ENCODE measurements around the gene PRPF4.

The PRPF4 gene

GRCh38 chr9:113254991-113255390 lies 20.5 kb upstream of the PRPF4 start:
- Histone ChIP-seq H3K9me3 (ENCODE audit: severe bottlenecking) (no peaks in the 10 kb centered on the region), H3K27me3 (ENCODE audit: insufficient read depth, poor library complexity, severe bottlenecking) (no peaks in the 10 kb centered on the region), H3K4me3 (ENCODE audit: severe bottlenecking) (no peak overlapping the region), H3K27ac (ENCODE audit: poor library complexity, severe bottlenecking) (no peak overlapping the region), H3K4me1 (ENCODE audit: insufficient read depth, poor library complexity, severe bottlenecking) (no peaks in the 10 kb centered on the region), H3K36me3 (ENCODE audit: low read depth) (peaks cover 23% of the 10 kb centered on the region)
- no peak for TF ChIP-seq CTCF (IDR thresholded peaks at IDR 0.05; ENCODE audit: poor library complexity, severe bottlenecking)
- no peak for ATAC-seq (ENCODE audit: low read depth)
- DNase-seq (ENCODE audit: low spot score), result no peak

DNA sequence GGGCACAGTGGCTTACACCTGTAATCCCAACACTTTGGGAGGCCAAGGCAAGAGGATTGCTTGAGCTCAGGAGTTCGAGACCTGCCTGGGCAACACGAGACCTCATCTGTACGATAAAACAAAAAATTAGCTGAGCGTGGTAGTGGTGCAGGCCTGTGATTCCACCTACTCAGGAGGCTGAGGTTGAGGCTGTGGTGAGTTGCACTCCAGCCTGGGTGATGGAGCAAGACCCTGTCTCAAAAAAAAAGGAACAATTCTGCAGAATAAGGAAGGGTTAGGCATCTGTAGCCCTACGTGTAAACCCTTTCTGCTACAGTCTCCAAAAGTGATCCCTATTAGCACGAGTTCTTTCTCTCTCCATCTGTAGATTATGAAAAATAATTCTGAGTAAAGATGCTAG lies 20.0 kb upstream of the PRPF4 start:
- Histone ChIP-seq H3K36me3 (ENCODE audit: low read depth) (peaks cover 26% of the 10 kb centered on the region), H3K4me1 (ENCODE audit: insufficient read depth, poor library complexity, severe bottlenecking) (no peaks in the 10 kb centered on the region), H3K9me3 (ENCODE audit: severe bottlenecking) (no peaks in the 10 kb centered on the region), H3K27ac (ENCODE audit: poor library complexity, severe bottlenecking) (no peak overlapping the region), H3K27me3 (ENCODE audit: insufficient read depth, poor library complexity, severe bottlenecking) (no peaks in the 10 kb centered on the region), H3K4me3 (ENCODE audit: severe bottlenecking) (no peak overlapping the region)
- no peak for DNase-seq (ENCODE audit: low spot score)
- no peak for TF ChIP-seq CTCF (IDR thresholded peaks at IDR 0.05; ENCODE audit: poor library complexity, severe bottlenecking)
- ATAC-seq (ENCODE audit: low read depth), result no peak

DNA sequence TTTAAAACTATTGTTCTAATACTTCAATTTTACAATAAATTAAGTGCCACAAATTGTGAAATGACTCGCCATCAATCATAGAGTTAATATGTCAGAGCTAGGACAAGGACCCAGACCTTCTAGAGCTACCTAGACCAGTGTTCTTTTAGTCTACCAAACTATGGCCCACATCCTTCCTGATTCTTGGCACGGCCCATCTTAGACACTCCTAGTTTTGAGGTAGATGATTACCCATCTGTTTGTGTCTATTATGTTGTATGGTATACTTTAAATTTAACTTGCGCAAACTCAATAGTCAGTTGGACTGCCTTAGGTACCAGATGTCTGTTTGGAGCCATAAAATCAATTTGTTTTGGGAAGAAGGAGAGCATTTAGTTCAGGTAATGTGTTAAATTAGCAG lies 17.6 kb upstream of the PRPF4 start:
- Histone ChIP-seq H3K27ac (ENCODE audit: poor library complexity, severe bottlenecking) (no peak overlapping the region), H3K9me3 (ENCODE audit: severe bottlenecking) (no peaks in the 10 kb centered on the region), H3K27me3 (ENCODE audit: insufficient read depth, poor library complexity, severe bottlenecking) (no peaks in the 10 kb centered on the region), H3K4me1 (ENCODE audit: insufficient read depth, poor library complexity, severe bottlenecking) (no peaks in the 10 kb centered on the region), H3K4me3 (ENCODE audit: severe bottlenecking) (no peak overlapping the region), H3K36me3 (ENCODE audit: low read depth) (peaks cover 35% of the 10 kb centered on the region)
- TF ChIP-seq CTCF (IDR thresholded peaks at IDR 0.05; ENCODE audit: poor library complexity, severe bottlenecking), result no peak
- ATAC-seq (ENCODE audit: low read depth) (no peak), DNase-seq (ENCODE audit: low spot score) (no peak)

DNA sequence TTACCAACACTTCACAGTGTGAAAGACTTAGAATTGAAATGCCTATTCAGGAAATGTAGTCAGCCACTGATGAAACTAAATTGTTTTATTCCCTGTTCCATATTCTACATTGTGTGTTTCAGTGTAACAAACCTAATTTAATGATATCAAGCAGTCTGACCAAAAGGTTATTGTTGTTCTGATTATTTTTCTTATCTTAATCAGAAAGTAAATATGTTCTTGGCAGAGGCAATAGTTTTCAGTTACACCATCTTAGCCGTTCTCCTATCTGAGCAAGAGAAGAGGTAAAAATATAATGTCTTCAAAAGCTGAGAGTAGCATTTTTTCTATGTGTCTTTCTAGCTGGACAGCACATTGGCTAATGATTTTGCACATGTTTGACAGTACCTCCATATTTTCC lies 17.2 kb upstream of the PRPF4 start:
- Histone ChIP-seq H3K4me1 (ENCODE audit: insufficient read depth, poor library complexity, severe bottlenecking) (no peaks in the 10 kb centered on the region), H3K27ac (ENCODE audit: poor library complexity, severe bottlenecking) (no peak overlapping the region), H3K27me3 (ENCODE audit: insufficient read depth, poor library complexity, severe bottlenecking) (no peaks in the 10 kb centered on the region), H3K4me3 (ENCODE audit: severe bottlenecking) (no peak overlapping the region), H3K36me3 (ENCODE audit: low read depth) (peaks cover 35% of the 10 kb centered on the region), H3K9me3 (ENCODE audit: severe bottlenecking) (no peaks in the 10 kb centered on the region)
- no peak for TF ChIP-seq CTCF (IDR thresholded peaks at IDR 0.05; ENCODE audit: poor library complexity, severe bottlenecking)
- no peak for DNase-seq (ENCODE audit: low spot score)
- ATAC-seq (ENCODE audit: low read depth), result no peak

DNA sequence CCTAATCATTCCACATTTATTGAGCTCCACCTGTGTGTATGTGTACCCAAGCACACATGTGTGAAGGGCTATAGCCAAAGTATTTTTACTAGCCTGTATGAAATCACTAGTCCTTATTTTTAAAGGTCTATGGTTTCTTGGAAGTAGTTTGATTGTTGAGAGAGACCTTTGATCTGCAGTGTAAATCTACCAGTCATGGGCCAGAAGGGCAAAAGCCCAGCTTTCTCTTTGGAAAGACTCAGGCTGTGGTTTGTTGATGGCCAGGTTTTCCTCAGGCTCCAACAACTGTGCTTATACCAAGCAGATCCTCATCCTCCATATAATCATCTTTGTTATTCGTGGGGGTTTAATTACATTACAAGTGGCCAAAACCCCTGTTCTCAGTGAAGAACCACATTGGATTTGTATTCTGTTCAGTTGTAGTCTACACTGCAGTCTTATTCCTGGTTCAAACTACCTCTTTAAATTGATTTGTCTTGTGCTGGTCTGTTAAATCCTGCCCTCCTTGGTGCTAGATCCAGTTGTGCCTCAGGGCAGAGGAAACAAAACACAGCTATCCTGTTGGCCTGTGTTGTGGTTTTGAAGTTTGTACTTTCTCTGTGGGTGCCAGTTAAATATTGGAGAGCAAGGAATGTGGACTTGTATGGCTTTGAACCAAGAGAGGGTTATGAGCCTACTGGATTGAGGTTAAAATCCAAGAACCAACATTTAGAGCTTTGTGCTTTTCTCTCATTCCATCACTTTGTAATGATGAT lies 13.4 kb upstream of the PRPF4 start:
- Histone ChIP-seq H3K27ac (ENCODE audit: poor library complexity, severe bottlenecking) (no peak overlapping the region), H3K4me3 (ENCODE audit: severe bottlenecking) (no peak overlapping the region), H3K9me3 (ENCODE audit: severe bottlenecking) (no peaks in the 10 kb centered on the region), H3K27me3 (ENCODE audit: insufficient read depth, poor library complexity, severe bottlenecking) (no peaks in the 10 kb centered on the region), H3K4me1 (ENCODE audit: insufficient read depth, poor library complexity, severe bottlenecking) (no peaks in the 10 kb centered on the region), H3K36me3 (ENCODE audit: low read depth) (peaks cover 38% of the 10 kb centered on the region)
- ATAC-seq (ENCODE audit: low read depth) (no peak), DNase-seq (ENCODE audit: low spot score) (no peak)
- no peak for TF ChIP-seq CTCF (IDR thresholded peaks at IDR 0.05; ENCODE audit: poor library complexity, severe bottlenecking)
